Gastrocnemius medialis (tissue), 4 donors: ENCODE results near the gene SERBP1.

Experiments
- CTCF ChIP-seq, 5 experiments: fragments of 450-650 bp in 3 of 5; fragments of 200-600 bp in 2 of 5; sonication (generic) in 2 of 5; IDR thresholded peaks in 4 of 5; conservative IDR thresholded peaks in 1 of 5; 1 replicate in 4 of 5; 2 replicates in 1 of 5; pipeline ENCODE4 v1.5.1; 2016 to 2019; ENCODE audit warnings: antibody characterized with exemption in 5 of 5, mild to moderate bottlenecking in 3 of 5, moderate library complexity in 3 of 5
- POLR2A ChIP-seq, 2 donors: fragments of 450-650 bp; IDR thresholded peaks; one replicate each; pipeline ENCODE4 v1.6.1; 2017; ENCODE audit warnings: antibody characterized with exemption in 2 of 2, mild to moderate bottlenecking in 2 of 2, moderate library complexity in 2 of 2

DNA sequence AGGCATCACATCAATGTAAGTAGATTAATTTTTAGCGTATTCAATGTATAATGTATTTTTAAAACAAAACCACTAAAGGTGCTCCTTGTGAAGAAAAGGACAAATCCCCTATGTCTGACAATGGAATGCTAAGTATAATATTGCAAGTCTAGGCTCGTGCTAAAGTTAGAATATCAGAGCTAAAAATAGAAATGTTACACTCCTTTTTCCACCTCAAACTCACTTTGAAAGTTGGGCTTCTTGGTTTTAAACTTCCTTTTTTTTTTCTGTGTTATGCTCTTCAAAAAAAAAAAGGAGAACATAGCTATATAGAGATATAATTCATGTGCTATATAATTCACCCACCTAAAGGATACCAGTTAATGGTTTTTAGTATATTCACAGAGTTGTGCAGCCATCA, 3.6 kb upstream of the SERBP1 start:
- TF ChIP-seq CTCF (IDR thresholded peaks at IDR 0.05 in 4 of 5, conservative IDR thresholded peaks at IDR 0.05 in 1 of 5) (no peak), POLR2A (IDR thresholded peaks at IDR 0.05) (no peak)
